ENCODE measurements around the gene SFRP2. TPM values are rescaled to one million over a fixed set of nuclear protein-coding genes. Genes with fewer than 3 reads are reported as not detected.

SFRP2 gene
- total and polyA plus RNA-seq, 2 donors (not counting 1 experiment from before 2014, with no cell fraction given), result not detected

GRCh38 chr4:153790500-153790865 lies 1.6 kb upstream of the SFRP2 start:
- H3K4me3 Mint-ChIP-seq, result peak overlapping the region; percentile 65
- CTCF ChIA-PET, result no interaction called here

More at GRCh38 chr4:153790500-153790865, 1.6 kb upstream of the SFRP2 start:
- H3K4me1 ChIP-seq (ENCODE audit: control insufficient read depth in 2 of 2, insufficient read depth in 2 of 2, low read length in 2 of 2), result peaks cover 46 to 50% of the 10 kb centered on the region in 2 donors
- Mint-ChIP-seq H3K27ac (no peak overlapping the region), H3K9me3 (ENCODE audit: insufficient read depth) (no peaks in the 10 kb centered on the region), H3K27me3 (peaks cover 83% of the 10 kb centered on the region), H3K4me1 (peaks cover 46% of the 10 kb centered on the region)
- POLR2A ChIA-PET, result no interaction called here
- peak overlapping the region; percentile 28 for H3K9ac ChIP-seq (ENCODE audit: low read length)
- H3K79me2 ChIP-seq (ENCODE audit: control insufficient read depth, insufficient read depth, low read length), result no peaks in the 10 kb centered on the region
- intact Hi-C loops (cut with micrococcal nuclease), result no loop called here
- 8% methylated on average over 8 of the region's 10 CpGs for WGBS (ENCODE audit: insufficient coverage)
- H3K27me3 ChIP-seq (replicated peaks in 1 of 4; ENCODE audit: control extremely low read depth in 1 of 4, control insufficient read depth in 3 of 4, insufficient read depth in 4 of 4, low read length in 3 of 4), result peaks cover 0 to 80% (median 58%) of the 10 kb centered on the region in 4 experiments
- no peak for ATAC-seq (ENCODE audit: low read depth)
- H3K4me3 ChIP-seq (ENCODE audit: control extremely low read depth in 1 of 5, extremely low read depth in 1 of 5, insufficient read depth in 1 of 5, low read depth in 2 of 5, low read length in 4 of 5), result peak overlapping the region in 3 of 5 experiments; percentile 45 to 46 (median 45)
- DNase-seq, result peak; percentile 36
- no peak overlapping the region for H3K27ac ChIP-seq (ENCODE audit: low read length in 2 of 2)
- no peak for TF ChIP-seq EZH2 (IDR thresholded peaks at IDR 0.05; ENCODE audit: borderline replicate concordance, insufficient read depth, low read depth, low read length, poor library complexity, severe bottlenecking)
- TF ChIP-seq CTCF (IDR thresholded peaks at IDR 0.05), result no peak
- peaks cover 0 to 4% (median 0%) of the 10 kb centered on the region in 3 donors for H3K9me3 ChIP-seq (ENCODE audit: control extremely low read depth in 1 of 3, control insufficient read depth in 2 of 3, insufficient read depth in 1 of 3, low read length in 2 of 3)
- H4K20me1 ChIP-seq (ENCODE audit: control insufficient read depth, insufficient read depth, low read length, poor library complexity, severe bottlenecking), result no peaks in the 10 kb centered on the region
- H2AFZ ChIP-seq (ENCODE audit: insufficient read depth, low read depth, low read length, poor library complexity, severe bottlenecking), result peak overlapping the region; percentile 36
- H3K4me2 ChIP-seq (replicated peaks; ENCODE audit: low read depth, low read length, poor library complexity, severe bottlenecking), result peak overlapping the region; percentile 79
- H3K36me3 ChIP-seq (replicated peaks in 1 of 2; ENCODE audit: control extremely low read depth in 1 of 2, control insufficient read depth in 1 of 2, extremely low read depth in 1 of 2, insufficient read depth in 2 of 2, low read length in 1 of 2), result no peaks in the 10 kb centered on the region
